GM19463 (cell line): Measurements from ENCODE around the gene CDCA4.
"Not testable (repeated sequence)": the region's sequence is repeated elsewhere in the genome, so short reads cannot be mapped to it uniquely, and the experiment has no call there.

Experiments used
- ATAC-seq: cut with Tn5 transposase; IDR thresholded peaks from one replicate; pipeline ENCODE4 v1.9.1; 2021; ENCODE audit warnings: mild to moderate bottlenecking, moderate library complexity; ENCODE audit not compliant: unreplicated experiment

Gene CDCA4

GRCh38 chr14:105020815-105021655 lies at the start of gene CDCA4:
TSS of gene CDCA4 (minus strand) at chr14:105021083. CDS start at chr14:105011929, 9,154 bp downstream.
- peak; percentile 69 for ATAC-seq

- ATAC-seq, result peak; percentile 45
Measured at GRCh38 chr14:105069871-105070759, 49.2 kb upstream of the CDCA4 start.

GRCh38 chr14:105069522-105069870 lies 48.6 kb upstream of the CDCA4 start:
- ATAC-seq, result no peak

GRCh38 chr14:105068818-105069217 lies 47.9 kb upstream of the CDCA4 start:
- no peak for ATAC-seq

GRCh38 chr14:105067969-105068301 lies 47.1 kb upstream of the CDCA4 start:
- ATAC-seq, result no peak

GRCh38 chr14:105067140-105067968 lies 46.5 kb upstream of the CDCA4 start:
- ATAC-seq, result no peak

GRCh38 chr14:105066240-105067071 lies 45.6 kb upstream of the CDCA4 start:
- ATAC-seq, result no peak

GRCh38 chr14:105065280-105066228 lies 44.7 kb upstream of the CDCA4 start, which contains the start of gene GPR132:
TSS of gene GPR132 (minus strand) at chr14:105065430. CDS start at chr14:105055420, 10,010 bp downstream.
- ATAC-seq, result peak; percentile 45

GRCh38 chr14:105064721-105065143 lies 43.8 kb upstream of the CDCA4 start:
- ATAC-seq, result no peak

GRCh38 chr14:105064001-105064400 lies 43.1 kb upstream of the CDCA4 start:
- no peak for ATAC-seq

GRCh38 chr14:105063506-105063905 lies 42.6 kb upstream of the CDCA4 start:
- not testable (repeated sequence) for ATAC-seq

- no peak for ATAC-seq
Measured at GRCh38 chr14:105063056-105063455, 42.2 kb upstream of the CDCA4 start.

- no peak for ATAC-seq
Measured at GRCh38 chr14:105062048-105062433, 41.2 kb upstream of the CDCA4 start.

- peak; percentile 39 for ATAC-seq
Measured at GRCh38 chr14:105061428-105062047, 40.7 kb upstream of the CDCA4 start.

- no peak for ATAC-seq
Measured at GRCh38 chr14:105060751-105061427, 40.0 kb upstream of the CDCA4 start.

- no peak for ATAC-seq
Measured at GRCh38 chr14:105059925-105060565, 39.2 kb upstream of the CDCA4 start.
